Tibial nerve (tissue), 4 donors: ENCODE measurements around the gene BTNL3. TPM values are rescaled to one million over a fixed set of nuclear protein-coding genes. Genes with fewer than 3 reads are reported as not detected.

Source experiments
- DNase-seq, 2 donors: peaks; one replicate each; pipeline ENCODE4 v3.0.0-alpha.2; 2019; ENCODE audit warnings: low spot score in 2 of 2
- H3K27ac ChIP-seq, 4 donors: fragments of 200-600 bp; sonication (generic) in 3 of 4; one replicate each; pipeline ENCODE4 v1.5.1; 2017 to 2019; ENCODE audit warnings: mild to moderate bottlenecking in 1 of 4
- H3K27me3 ChIP-seq, 2 donors: fragments of 200-600 bp; sonication (generic) in 1 of 2; one replicate each; pipeline versions ENCODE4 v1.5.1 to v1.6.0; 2017 to 2019
- H3K36me3 ChIP-seq, 3 donors: fragments of 200-600 bp; sonication (generic); one replicate each; pipeline ENCODE4 v1.5.1; 2018 to 2019
- H3K4me1 ChIP-seq, 4 donors: fragments of 200-600 bp; sonication (generic) in 3 of 4; one replicate each; pipeline ENCODE4 v1.5.1; 2017 to 2019
- H3K4me3 ChIP-seq, 4 donors: fragments of 200-600 bp; sonication (generic) in 3 of 4; one replicate each; pipeline ENCODE4 v1.5.1; 2017 to 2019; ENCODE audit warnings: mild to moderate bottlenecking in 1 of 4, moderate library complexity in 1 of 4
- H3K9me3 ChIP-seq, 4 donors: fragments of 200-600 bp; sonication (generic) in 3 of 4; one replicate each; pipeline ENCODE4 v1.5.1; 2017 to 2019
- EP300 ChIP-seq, 2 donors: sonication (generic); formaldehyde crosslinking; IDR thresholded peaks; one replicate each; pipeline ENCODE4 v1.6.1; 2017; ENCODE audit warnings: antibody characterized with exemption in 2 of 2, mild to moderate bottlenecking in 1 of 2
- POLR2A ChIP-seq, 2 donors: fragments of 450-650 bp; IDR thresholded peaks; one replicate each; pipeline ENCODE4 v1.6.1; 2017; ENCODE audit warnings: antibody characterized with exemption in 2 of 2, mild to moderate bottlenecking in 2 of 2, moderate library complexity in 2 of 2
- WGBS, 2 donors: methylation state at CpG; one replicate each; pipeline ENCODE4 v1.1.5; 2018; 5-methylcytosine and 5-hydroxymethylcytosine counted together
- total RNA-seq, 4 donors: library from RNA; depleted of rRNA; stranded (reverse); fragments of >200 nt; gene quantifications; one replicate each; pipeline ENCODE4 v1.1.0, GENCODE V29; 2016
- TF ChIP-seq, protein P1 (sequence below), 5 experiments: fragments of 200-600 bp in 3 of 5; fragments of 450-650 bp in 2 of 5; sonication (generic) in 3 of 5; IDR thresholded peaks; one replicate each; pipeline ENCODE4 v1.5.1; 2016 to 2019; ENCODE audit warnings: antibody characterized with exemption in 5 of 5, mild to moderate bottlenecking in 3 of 5, moderate library complexity in 2 of 5

The BTNL3 gene
- total RNA-seq, 4 donors from 2014 or later = not detected

DNA sequence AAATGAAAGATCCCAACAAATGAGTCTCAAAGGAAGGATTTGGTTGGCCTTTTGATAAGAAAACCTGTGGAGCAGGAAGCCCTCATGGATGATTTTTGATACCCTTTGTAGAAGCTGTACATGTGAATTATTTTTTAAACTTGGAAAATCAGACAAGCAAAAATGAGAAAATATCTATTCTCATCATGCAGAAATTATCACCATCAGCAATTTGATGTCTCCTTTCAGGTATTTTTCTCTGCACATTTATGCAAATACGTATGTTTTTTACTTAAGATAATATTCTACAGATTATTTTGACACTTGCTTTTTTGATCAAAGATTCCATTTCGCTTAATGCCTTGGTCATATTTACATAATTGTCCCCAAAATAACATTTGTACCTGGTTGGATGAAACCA lies 58.6 kb downstream of the BTNL3 start:
- Histone ChIP-seq H3K9me3 (peaks cover 0 to 4% (median 0%) of the 10 kb centered on the region in 4 donors), H3K36me3 (no peaks in the 10 kb centered on the region), H3K4me1 (peaks cover 0 to 7% (median 2%) of the 10 kb centered on the region in 4 donors), H3K4me3 (no peak overlapping the region), H3K27ac (no peak overlapping the region), H3K27me3 (peaks cover 0 to 60% of the 10 kb centered on the region in 2 donors)
- TF ChIP-seq, protein P1, sequence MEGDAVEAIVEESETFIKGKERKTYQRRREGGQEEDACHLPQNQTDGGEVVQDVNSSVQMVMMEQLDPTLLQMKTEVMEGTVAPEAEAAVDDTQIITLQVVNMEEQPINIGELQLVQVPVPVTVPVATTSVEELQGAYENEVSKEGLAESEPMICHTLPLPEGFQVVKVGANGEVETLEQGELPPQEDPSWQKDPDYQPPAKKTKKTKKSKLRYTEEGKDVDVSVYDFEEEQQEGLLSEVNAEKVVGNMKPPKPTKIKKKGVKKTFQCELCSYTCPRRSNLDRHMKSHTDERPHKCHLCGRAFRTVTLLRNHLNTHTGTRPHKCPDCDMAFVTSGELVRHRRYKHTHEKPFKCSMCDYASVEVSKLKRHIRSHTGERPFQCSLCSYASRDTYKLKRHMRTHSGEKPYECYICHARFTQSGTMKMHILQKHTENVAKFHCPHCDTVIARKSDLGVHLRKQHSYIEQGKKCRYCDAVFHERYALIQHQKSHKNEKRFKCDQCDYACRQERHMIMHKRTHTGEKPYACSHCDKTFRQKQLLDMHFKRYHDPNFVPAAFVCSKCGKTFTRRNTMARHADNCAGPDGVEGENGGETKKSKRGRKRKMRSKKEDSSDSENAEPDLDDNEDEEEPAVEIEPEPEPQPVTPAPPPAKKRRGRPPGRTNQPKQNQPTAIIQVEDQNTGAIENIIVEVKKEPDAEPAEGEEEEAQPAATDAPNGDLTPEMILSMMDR (IDR thresholded peaks at IDR 0.05) = no peak
- TF ChIP-seq POLR2A (IDR thresholded peaks at IDR 0.05) (no peak), EP300 (IDR thresholded peaks at IDR 0.05) (no peak)
- DNase-seq = no peak
- WGBS, 2 donors = 83 to 87% methylated on average over 2 of the region's 2 CpGs

DNA sequence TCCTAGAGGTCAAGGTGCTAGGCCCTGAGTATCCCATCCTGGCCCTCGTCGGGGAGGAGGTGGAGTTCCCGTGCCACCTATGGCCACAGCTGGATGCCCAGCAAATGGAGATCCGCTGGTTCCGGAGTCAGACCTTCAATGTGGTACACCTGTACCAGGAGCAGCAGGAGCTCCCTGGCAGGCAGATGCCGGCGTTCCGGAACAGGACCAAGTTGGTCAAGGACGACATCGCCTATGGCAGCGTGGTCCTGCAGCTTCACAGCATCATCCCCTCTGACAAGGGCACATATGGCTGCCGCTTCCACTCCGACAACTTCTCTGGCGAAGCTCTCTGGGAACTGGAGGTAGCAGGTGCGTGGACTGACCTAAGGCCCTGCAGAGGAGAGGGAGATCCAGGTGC lies 59.3 kb downstream of the BTNL3 start:
- H3K36me3 ChIP-seq = no peaks in the 10 kb centered on the region
- no peak overlapping the region for H3K27ac ChIP-seq
- no peak overlapping the region for H3K4me3 ChIP-seq
- H3K9me3 ChIP-seq = peaks cover 0 to 4% (median 0%) of the 10 kb centered on the region in 4 donors
- WGBS, 2 donors = 90 to 96% methylated on average over 15 of the region's 15 CpGs
- TF ChIP-seq, protein P1 (IDR thresholded peaks at IDR 0.05) = no peak
- TF ChIP-seq POLR2A (IDR thresholded peaks at IDR 0.05) (no peak), EP300 (IDR thresholded peaks at IDR 0.05) (no peak)
- no peak for DNase-seq
- peaks cover 0 to 65% of the 10 kb centered on the region in 2 donors for H3K27me3 ChIP-seq
- peaks cover 0 to 12% (median 6%) of the 10 kb centered on the region in 4 donors for H3K4me1 ChIP-seq

DNA sequence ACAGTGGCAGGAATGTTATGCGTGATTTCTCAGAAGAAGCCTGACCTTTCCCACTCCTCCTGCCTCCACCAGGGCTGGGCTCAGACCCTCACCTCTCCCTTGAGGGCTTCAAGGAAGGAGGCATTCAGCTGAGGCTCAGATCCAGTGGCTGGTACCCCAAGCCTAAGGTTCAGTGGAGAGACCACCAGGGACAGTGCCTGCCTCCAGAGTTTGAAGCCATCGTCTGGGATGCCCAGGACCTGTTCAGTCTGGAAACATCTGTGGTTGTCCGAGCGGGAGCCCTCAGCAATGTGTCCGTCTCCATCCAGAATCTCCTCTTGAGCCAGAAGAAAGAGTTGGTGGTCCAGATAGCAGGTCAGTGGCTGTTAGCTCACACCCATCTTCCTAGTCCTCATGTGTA lies 61.4 kb downstream of the BTNL3 start:
- Histone ChIP-seq H3K9me3 (peaks cover 0 to 4% (median 0%) of the 10 kb centered on the region in 4 donors), H3K27me3 (peaks cover 0 to 77% of the 10 kb centered on the region in 2 donors), H3K36me3 (no peaks in the 10 kb centered on the region), H3K27ac (no peak overlapping the region), H3K4me3 (no peak overlapping the region), H3K4me1 (peaks cover 0 to 25% (median 16%) of the 10 kb centered on the region in 4 donors)
- WGBS, 2 donors = 76 to 83% methylated on average over 4 to 5 of the region's 5 CpGs
- no peak for DNase-seq
- no peak for TF ChIP-seq EP300 (IDR thresholded peaks at IDR 0.05)
- no peak for TF ChIP-seq POLR2A (IDR thresholded peaks at IDR 0.05)
- TF ChIP-seq, protein P1 (IDR thresholded peaks at IDR 0.05) = no peak

DNA sequence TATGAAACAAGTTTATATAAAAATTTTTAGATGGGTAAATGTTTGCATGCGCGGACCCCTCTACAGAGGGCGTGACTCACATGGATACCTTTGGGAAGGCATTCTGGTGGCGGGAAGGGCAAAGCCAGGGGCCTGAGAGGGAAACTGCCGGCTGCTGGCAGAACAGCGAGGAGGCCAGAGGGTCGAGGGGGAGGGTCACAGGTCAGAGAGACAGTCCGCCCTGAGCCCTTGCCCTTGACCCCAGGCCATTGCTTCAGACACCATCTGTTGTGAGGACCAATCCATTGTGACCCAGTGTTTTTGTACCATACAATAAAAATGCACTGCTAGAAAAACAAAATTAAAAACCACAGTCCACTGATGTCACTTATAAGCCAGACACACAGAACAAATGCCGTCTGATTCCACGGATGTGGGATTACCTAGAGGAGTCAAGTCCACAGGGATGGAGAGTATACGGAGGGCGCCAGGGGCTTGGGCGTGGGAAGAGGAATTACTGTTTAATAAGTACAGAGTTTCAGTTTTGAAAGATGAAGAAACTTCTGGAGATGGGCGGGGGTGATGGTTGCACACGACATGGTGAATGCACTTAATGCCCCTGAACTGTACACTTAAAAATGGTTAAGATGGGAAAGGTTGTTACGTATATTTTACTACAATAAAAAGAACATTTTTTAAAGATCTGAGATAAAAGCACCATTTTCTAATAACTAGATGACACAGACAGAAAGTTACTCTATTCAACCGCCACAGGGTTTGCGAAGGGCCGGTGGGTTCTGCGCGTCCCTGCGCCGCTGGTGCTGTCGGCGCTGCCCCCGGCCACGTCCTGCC lies 63.4 kb downstream of the BTNL3 start:
- TF ChIP-seq POLR2A (IDR thresholded peaks at IDR 0.05) (no peak), EP300 (IDR thresholded peaks at IDR 0.05) (no peak)
- TF ChIP-seq, protein P1 (IDR thresholded peaks at IDR 0.05) = no peak
- peaks cover 0 to 85% of the 10 kb centered on the region in 2 donors for H3K27me3 ChIP-seq
- no peak overlapping the region for H3K27ac ChIP-seq
- DNase-seq = no peak
- WGBS, 2 donors = 16 to 17% methylated on average over 27 of the region's 27 CpGs
- no peaks in the 10 kb centered on the region for H3K36me3 ChIP-seq
- H3K4me3 ChIP-seq = peak overlapping the region in 3 of 4 donors; percentile 11 to 57 (median 15)
- H3K4me1 ChIP-seq = peaks cover 0 to 25% (median 16%) of the 10 kb centered on the region in 4 donors
- no peaks in the 10 kb centered on the region for H3K9me3 ChIP-seq
